ENCODE results near the gene GANAB. TPM values are rescaled to one million over a fixed set of nuclear protein-coding genes. Genes with fewer than 3 reads are reported as not detected.

GANAB gene
- total and polyA plus RNA-seq, 2 of the 13 experiments (the other 11 are each of a cell fraction or from before 2014, with no cell fraction given) = 99.5 to 234 TPM

DNA sequence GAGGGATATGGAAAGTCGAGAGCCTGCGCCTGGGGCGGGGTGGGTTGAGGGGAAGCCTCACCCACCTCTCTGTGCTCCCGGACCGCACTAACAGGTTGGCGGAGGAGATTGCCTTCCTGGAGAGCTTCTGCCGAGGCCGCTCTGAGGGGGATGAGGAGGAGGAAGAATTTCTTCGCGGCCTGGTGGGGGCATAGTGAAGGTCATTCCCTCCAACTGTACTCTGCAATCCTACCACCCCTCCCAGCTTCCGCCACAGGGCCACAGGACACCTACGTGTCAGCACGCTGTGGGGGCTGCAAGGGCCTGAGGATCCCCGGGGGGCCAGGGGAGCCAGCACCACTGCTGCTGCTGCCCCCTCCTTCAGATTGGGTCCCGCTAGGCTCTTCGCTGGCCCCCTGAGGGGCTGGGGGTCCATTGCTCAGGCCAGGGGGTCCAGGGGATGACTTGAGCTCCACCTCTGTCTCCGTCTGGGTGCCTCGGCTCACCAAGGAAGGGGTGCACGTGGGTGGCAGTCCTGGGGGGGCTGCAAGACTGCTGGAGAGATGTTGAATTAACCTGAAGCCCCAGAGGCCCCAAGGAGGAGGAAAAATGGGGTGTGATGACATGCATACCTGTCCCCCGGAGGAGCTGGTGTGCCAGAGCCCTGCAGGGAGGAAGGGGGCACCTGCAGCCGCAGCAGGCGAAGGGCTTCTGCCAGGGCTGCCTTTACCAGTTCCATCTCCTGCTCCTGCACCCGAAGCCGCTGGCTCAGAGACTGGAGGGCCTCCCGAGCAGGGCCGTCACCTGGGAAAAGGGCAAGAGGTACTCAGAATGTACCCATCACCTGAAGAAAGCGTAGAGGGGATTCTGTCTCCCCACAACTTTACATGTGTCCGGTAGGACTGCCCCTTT lies 35.4 kb downstream of the GANAB start:
- DNase-seq (ENCODE audit: low spot score) = no peak
- H3K79me2 ChIP-seq (ENCODE audit: insufficient read depth, low read length) = peaks cover 2% of the 10 kb centered on the region
- peak overlapping the region; percentile 77 to 93 (median 77) for H3K4me3 ChIP-seq (replicated peaks in 1 of 3; ENCODE audit: insufficient read depth in 1 of 3, low read depth in 2 of 3, low read length in 3 of 3)
- peak overlapping the region; percentile 64 for H3K27ac ChIP-seq (ENCODE audit: extremely low read length, insufficient read depth, low read length)
- H4K20me1 ChIP-seq (ENCODE audit: insufficient read depth, low read length) = no peaks in the 10 kb centered on the region
- ATAC-seq = no peak
- peak overlapping the region; percentile 96 for H3K4me2 ChIP-seq (ENCODE audit: low read depth, low read length)
- BruUV-seq (replicated peaks) = no TSS peak
- no peaks in the 10 kb centered on the region for H3K9me3 ChIP-seq (ENCODE audit: low read length)
- no peak overlapping the region for H2AFZ ChIP-seq (ENCODE audit: low read length)
- WGBS (ENCODE audit: low lambda C conversion rate) = 58% methylated on average over 11 of the region's 28 CpGs
- H3K4me1 ChIP-seq (ENCODE audit: insufficient read depth, low read length) = peaks cover 64% of the 10 kb centered on the region
- FAIRE-seq = no peak
- CTCF ChIA-PET (ENCODE audit: low intra/inter-chr PET ratio, low total read pairs) = interaction anchor here (2.3 kb wide), 1 partner anchor 19 kb away, joined by 14 read pairs; the partner anchor contains the start of gene TUT1
- POLR2A ChIA-PET = interaction anchor here (0.7 to 4.0 kb wide), 13 partner anchors 10 to 230 kb away, joined by 3 to 39 read pairs (median 6); partner anchors contain the start of genes B3GAT3, C11orf98, CSKMT and EEF1G
- no peaks in the 10 kb centered on the region; a peak in 1 of 5 replicates for H3K27me3 ChIP-seq (ENCODE audit: control insufficient read depth in 1 of 2, insufficient read depth in 2 of 2, low read length in 2 of 2)
- in situ Hi-C loops (cut with HindIII; ENCODE audit: extremely low pct_ligation_motif_present, low pct_unique_long_range_greater_than_20kb) = no loop called here
- intact Hi-C loops (cut with micrococcal nuclease; ENCODE audit: unreplicated experiment) = loop anchor here (5.0 kb wide), 1 partner anchor 41 kb away; the partner anchor contains the start of gene INTS5
- peak overlapping the region; percentile 80 for H3K9ac ChIP-seq (ENCODE audit: insufficient read depth, low read depth, low read length)
- no peaks in the 10 kb centered on the region; a peak in 1 of 5 replicates for H3K36me3 ChIP-seq (replicated peaks in 1 of 2; ENCODE audit: control insufficient read depth in 1 of 2, insufficient read depth in 2 of 2, low read length in 2 of 2)
- 0 out of 2 replicates have a peak, but pooled peaks have one; percentile 42 for TF ChIP-seq SMAD1 (CRISPR knock-in tag; IDR thresholded peaks at IDR 0.05; ENCODE audit: borderline replicate concordance, low read depth)
- TF ChIP-seq NFE2L1 (CRISPR knock-in tag; IDR thresholded peaks at IDR 0.05; ENCODE audit: borderline replicate concordance) = no peak
- TF ChIP-seq MAFG (CRISPR knock-in tag; IDR thresholded peaks at IDR 0.05) = no peak
- peak; percentile 6; the same call in 1 of the 2 replicates for TF ChIP-seq ZBTB42 (CRISPR knock-in tag; IDR thresholded peaks at IDR 0.05)
- TF ChIP-seq, protein P1, sequence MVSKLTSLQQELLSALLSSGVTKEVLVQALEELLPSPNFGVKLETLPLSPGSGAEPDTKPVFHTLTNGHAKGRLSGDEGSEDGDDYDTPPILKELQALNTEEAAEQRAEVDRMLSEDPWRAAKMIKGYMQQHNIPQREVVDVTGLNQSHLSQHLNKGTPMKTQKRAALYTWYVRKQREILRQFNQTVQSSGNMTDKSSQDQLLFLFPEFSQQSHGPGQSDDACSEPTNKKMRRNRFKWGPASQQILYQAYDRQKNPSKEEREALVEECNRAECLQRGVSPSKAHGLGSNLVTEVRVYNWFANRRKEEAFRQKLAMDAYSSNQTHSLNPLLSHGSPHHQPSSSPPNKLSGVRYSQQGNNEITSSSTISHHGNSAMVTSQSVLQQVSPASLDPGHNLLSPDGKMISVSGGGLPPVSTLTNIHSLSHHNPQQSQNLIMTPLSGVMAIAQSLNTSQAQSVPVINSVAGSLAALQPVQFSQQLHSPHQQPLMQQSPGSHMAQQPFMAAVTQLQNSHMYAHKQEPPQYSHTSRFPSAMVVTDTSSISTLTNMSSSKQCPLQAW (CRISPR knock-in tag; IDR thresholded peaks at IDR 0.05) = peak; percentile 13; the same call in 1 of the 2 replicates
- TF ChIP-seq ZBTB7B (CRISPR knock-in tag; IDR thresholded peaks at IDR 0.05) = no peak
- TF ChIP-seq REXO4 (CRISPR knock-in tag; IDR thresholded peaks at IDR 0.05; ENCODE audit: borderline replicate concordance) = no peak
- TF ChIP-seq SPEN (CRISPR knock-in tag; IDR thresholded peaks at IDR 0.05; ENCODE audit: low read depth) = 0 out of 2 replicates have a peak, but pooled peaks have one; percentile 9
- no peak for TF ChIP-seq ZNF543 (CRISPR knock-in tag; IDR thresholded peaks at IDR 0.05)
- TF ChIP-seq, protein P2, sequence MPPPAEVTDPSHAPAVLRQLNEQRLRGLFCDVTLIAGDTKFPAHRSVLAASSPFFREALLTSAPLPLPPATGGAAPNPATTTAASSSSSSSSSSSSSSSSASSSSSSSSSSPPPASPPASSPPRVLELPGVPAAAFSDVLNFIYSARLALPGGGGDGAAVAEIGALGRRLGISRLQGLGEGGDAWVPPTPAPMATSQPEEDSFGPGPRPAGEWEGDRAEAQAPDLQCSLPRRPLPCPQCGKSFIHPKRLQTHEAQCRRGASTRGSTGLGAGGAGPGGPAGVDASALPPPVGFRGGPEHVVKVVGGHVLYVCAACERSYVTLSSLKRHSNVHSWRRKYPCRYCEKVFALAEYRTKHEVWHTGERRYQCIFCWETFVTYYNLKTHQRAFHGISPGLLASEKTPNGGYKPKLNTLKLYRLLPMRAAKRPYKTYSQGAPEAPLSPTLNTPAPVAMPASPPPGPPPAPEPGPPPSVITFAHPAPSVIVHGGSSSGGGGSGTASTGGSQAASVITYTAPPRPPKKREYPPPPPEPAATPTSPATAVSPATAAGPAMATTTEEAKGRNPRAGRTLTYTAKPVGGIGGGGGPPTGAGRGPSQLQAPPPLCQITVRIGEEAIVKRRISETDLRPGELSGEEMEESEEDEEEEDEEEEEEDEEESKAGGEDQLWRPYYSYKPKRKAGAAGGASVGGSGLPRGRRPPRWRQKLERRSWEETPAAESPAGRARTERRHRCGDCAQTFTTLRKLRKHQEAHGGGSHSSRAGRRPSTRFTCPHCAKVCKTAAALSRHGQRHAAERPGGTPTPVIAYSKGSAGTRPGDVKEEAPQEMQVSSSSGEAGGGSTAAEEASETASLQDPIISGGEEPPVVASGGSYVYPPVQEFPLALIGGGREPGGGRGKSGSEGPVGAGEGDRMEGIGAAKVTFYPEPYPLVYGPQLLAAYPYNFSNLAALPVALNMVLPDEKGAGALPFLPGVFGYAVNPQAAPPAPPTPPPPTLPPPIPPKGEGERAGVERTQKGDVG (CRISPR knock-in tag; IDR thresholded peaks at IDR 0.05; ENCODE audit: borderline replicate concordance) = 0 out of 2 replicates have a peak, but pooled peaks have one; percentile 3
- TF ChIP-seq, protein P3, sequence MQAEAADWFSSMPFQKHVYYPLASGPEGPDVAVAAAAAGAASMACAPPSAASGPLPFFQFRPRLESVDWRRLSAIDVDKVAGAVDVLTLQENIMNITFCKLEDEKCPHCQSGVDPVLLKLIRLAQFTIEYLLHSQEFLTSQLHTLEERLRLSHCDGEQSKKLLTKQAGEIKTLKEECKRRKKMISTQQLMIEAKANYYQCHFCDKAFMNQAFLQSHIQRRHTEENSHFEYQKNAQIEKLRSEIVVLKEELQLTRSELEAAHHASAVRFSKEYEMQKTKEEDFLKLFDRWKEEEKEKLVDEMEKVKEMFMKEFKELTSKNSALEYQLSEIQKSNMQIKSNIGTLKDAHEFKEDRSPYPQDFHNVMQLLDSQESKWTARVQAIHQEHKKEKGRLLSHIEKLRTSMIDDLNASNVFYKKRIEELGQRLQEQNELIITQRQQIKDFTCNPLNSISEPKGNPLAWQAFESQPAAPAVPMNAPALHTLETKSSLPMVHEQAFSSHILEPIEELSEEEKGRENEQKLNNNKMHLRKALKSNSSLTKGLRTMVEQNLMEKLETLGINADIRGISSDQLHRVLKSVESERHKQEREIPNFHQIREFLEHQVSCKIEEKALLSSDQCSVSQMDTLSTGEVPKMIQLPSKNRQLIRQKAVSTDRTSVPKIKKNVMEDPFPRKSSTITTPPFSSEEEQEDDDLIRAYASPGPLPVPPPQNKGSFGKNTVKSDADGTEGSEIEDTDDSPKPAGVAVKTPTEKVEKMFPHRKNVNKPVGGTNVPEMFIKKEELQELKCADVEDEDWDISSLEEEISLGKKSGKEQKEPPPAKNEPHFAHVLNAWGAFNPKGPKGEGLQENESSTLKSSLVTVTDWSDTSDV (CRISPR knock-in tag; IDR thresholded peaks at IDR 0.05) = 0 out of 2 replicates have a peak, but pooled peaks have one; percentile 22
- peak; percentile 38; the same call in 1 of the 2 replicates for TF ChIP-seq ZNF768 (CRISPR knock-in tag; IDR thresholded peaks at IDR 0.05)
